G401 (cell line): ENCODE measurements around the gene C5orf15. TPM values are rescaled to one million over a fixed set of nuclear protein-coding genes. Genes with fewer than 3 reads are reported as not detected.

Source experiments
- DNase-seq: peaks from one replicate; pipeline ENCODE4 v3.0.0-alpha.2; 2015; ENCODE audit warnings: low spot score
- in situ Hi-C: cut with HindIII; loops from 2 replicates; pipeline ENCODE4 v1.10.0; 2016; ENCODE audit warnings: low sequenced_read_pairs, mixed read lengths
- total RNA-seq: library from RNA; depleted of rRNA; stranded (reverse); fragments of >200 nt; shearing (Covaris generic); gene quantifications from 2 replicates; pipeline ENCODE4 v1.2.3, GENCODE V29; 2014; rRNA removed

The C5orf15 gene
- total RNA-seq = 75.1 and 90.7 TPM in 2 replicates

GRCh38 chr5:133968204-133968980 lies at the start of gene C5orf15:
TSS of gene C5orf15 (minus strand) at chr5:133968625. CDS start at chr5:133968584, 41 bp downstream.
- in situ Hi-C loops = no loop called here
- peak; percentile 98 for DNase-seq

GRCh38 chr5:134008266-134008749 lies 39.9 kb upstream of the C5orf15 start:
- no peak for DNase-seq
- in situ Hi-C loops = no loop called here

DNA sequence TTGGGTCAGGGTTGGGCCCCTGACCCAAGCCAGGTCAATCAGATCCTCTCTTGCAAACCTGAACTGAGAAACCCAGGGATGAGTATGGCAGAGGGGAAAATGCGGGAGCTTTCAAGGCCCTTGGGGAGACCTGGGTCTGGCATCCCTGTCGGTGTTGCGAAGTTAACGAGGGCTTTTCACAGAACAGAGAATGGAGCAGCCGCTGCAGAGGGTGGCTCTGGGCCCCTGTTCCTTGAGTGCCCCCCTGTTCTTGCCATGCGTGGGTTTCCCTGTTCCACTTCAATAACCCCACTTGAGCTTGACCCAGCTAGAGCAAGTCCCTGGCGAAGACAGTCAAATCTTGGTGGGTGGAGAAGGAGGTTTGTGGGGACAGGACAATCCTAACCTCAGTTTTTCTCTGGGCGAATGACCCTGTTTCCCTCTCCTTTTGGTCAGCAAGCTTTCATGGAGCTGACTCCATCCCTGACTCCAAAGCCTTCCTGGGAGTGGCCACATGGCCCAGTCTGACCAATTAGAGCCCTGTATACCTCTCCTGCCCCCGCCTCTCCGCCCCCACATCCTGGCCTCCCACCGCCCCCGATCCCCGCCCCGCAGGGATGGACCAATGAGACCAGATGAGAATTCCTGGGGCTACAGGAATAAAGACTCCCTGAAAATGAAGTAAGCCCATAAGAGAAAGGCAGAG lies 39.3 kb upstream of the C5orf15 start:
- in situ Hi-C loops = no loop called here
- DNase-seq = no peak

GRCh38 chr5:134006115-134006514 lies 37.7 kb upstream of the C5orf15 start:
- no peak for DNase-seq
- in situ Hi-C loops = no loop called here

GRCh38 chr5:134005417-134006061 lies 37.1 kb upstream of the C5orf15 start:
- no peak for DNase-seq
- in situ Hi-C loops = no loop called here

- in situ Hi-C loops = no loop called here
- DNase-seq = peak; percentile 83
Measured at GRCh38 chr5:134004626-134005416, 36.4 kb upstream of the C5orf15 start, which contains the start of gene VDAC1. TSS of gene VDAC1 (minus strand) at chr5:134004975. CDS start at chr5:133993012, 11,963 bp downstream.

DNA sequence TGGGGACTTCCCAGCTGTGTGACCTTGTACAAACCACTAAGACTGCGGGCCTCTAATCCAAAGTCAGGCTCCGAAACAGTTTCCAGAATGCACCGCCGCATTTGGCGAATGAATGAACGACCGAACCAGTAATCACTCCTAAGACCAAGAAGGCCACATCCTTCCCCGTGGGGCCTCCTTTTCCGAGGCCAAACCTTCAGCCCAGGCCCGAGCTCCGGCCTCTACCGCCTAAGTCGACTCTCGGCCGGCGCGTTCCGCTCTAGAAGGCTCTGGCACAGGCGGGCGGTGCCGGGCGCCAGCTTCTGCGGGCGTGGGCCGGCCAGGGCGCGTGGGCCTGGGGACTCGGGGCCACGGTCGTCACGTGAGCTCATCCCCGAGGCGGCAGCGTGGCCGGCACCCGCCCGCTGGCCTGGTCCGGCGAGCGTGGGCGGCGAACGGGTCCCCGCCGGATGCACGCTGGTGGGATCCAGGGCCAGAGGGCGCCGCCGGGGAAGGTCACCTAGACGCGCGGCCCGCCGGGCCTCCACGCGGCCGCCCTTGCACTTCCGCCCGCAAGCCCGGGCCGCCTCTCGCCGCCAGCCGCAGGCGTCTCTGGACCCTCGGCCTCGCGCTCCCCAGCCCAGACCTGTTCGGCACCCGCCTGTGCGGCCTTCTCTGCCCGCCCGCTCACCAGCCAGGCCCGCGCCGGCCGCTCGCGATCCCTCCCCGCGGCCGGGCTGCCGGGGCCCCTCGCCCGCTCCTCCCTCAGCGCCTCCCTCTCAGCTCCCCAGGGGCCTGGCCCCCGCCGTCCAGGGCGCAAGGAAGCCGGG lies 35.6 kb upstream of the C5orf15 start:
- DNase-seq = peak; percentile 51
- in situ Hi-C loops = no loop called here

GRCh38 chr5:134003064-134003816 lies 34.8 kb upstream of the C5orf15 start:
- no peak for DNase-seq
- in situ Hi-C loops = no loop called here

- no peak for DNase-seq
- in situ Hi-C loops = no loop called here
Measured at GRCh38 chr5:134001938-134002731, 33.7 kb upstream of the C5orf15 start.

GRCh38 chr5:134000696-134001453 lies 32.5 kb upstream of the C5orf15 start:
- in situ Hi-C loops = no loop called here
- DNase-seq = no peak

DNA sequence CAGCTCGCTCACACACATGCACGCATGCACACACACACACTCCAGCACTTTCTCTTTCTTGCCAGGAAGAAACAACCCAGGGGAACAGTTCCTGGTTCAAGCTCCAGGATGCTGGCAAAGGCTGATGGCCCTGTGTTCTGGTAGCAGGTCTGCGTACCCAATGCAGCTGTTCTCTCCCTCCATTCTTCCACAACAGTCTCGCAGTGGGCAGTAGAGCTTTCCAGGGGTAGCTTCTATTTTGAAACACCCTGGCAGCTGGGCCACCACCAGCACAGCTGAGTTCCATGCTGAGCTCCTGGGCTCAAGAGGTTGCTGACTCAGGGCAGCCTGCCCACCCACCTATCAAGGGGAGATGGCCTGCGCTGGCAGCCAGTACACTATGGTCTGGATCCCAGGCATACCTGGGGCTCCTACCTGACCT lies 31.7 kb upstream of the C5orf15 start:
- DNase-seq = no peak
- in situ Hi-C loops = no loop called here

DNA sequence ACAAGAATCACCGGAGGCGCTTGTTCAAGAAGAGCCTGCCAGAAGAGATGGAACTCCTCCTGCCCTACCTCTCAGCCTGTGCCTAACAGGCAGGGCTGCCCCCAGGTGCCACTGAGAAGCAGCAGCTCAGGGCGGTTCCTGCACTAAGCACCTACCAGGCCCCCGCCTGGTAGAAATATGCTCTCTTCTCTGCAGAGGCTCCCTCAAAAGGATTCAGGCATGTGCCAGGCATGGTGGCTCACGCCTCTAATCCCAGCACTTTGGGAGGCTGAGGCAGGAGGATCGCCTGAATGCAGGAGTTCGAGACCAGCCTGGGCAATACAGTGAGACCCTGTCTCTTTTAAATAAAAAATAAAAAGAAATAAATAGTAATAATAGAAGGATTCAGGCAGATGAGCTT lies 30.4 kb upstream of the C5orf15 start:
- in situ Hi-C loops = no loop called here
- no peak for DNase-seq

DNA sequence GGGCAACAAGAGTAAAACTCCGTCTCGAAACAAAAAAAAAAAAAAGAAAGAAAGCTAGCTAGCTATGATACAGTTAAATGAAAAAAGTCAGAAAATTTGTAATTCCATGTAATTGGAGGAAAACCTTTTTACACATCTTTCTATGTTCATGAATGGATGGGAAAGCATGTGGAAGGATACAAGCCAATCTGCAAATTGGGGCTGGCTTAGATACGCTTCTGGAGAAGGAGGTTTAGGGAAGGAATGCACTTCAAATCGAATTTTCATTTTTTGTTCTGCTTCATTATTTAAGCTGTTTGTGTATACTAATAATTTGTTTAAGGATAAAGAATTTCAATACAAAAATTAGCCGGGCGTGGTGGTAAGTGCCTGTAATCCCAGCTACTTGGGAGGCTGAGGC lies 29.6 kb upstream of the C5orf15 start:
- in situ Hi-C loops = no loop called here
- DNase-seq = no peak

DNA sequence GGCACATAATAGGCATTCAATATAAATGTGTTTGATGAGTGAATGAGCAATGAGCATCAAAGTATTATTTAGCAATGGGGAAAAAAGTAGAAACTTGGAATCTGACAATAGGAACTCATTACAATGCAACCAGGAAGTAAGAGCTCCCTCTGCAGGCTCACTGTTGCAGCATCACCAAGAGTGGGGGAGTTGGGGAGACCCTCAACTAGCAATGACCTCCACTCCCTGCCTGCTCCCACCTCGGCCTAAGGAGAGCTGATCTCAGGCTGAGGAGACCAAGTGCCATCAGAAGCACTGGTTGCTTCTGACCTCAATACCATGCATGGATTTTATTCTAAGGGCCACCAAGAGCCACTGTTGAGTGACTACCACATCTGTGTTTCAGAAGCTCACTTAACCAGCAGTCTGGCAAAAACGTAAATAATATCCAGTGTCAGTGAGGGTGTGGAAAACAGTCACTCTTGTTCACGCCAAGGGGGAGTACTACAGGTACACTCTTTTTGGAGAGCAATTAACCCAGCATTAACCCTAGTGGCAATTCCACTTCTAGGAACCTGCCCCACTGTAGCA lies 28.3 kb upstream of the C5orf15 start:
- no peak for DNase-seq
- in situ Hi-C loops = no loop called here

GRCh38 chr5:133995883-133996563 lies 27.6 kb upstream of the C5orf15 start:
- in situ Hi-C loops = no loop called here
- DNase-seq = no peak
